ENCODE measurements around the gene HBA1.
"Not testable (repeated sequence)": the region's sequence is repeated elsewhere in the genome, so short reads cannot be mapped to it uniquely, and the experiment has no call there.

Gene HBA1

GRCh38 chr16:176477-177382 is at the start of gene HBA1:
Gene HBA1, plus strand, starts transcription at chr16:176680. Its CDS starts 37 bp downstream, at chr16:176717.
- not testable (repeated sequence) for DNase-seq

- DNase-seq, result no peak
Measured at GRCh38 chr16:129075-129474, 47.4 kb upstream of the HBA1 start.

GRCh38 chr16:130533-131173 is 45.8 kb upstream of the HBA1 start:
- no peak for DNase-seq

- DNase-seq, result no peak
Measured at GRCh38 chr16:132120-132519, 44.4 kb upstream of the HBA1 start.

- no peak for DNase-seq
Measured at GRCh38 chr16:133716-134115, 42.8 kb upstream of the HBA1 start.

- no peak for DNase-seq
Measured at GRCh38 chr16:138049-138417, 38.4 kb upstream of the HBA1 start.

GRCh38 chr16:140175-140857 is 36.2 kb upstream of the HBA1 start:
- DNase-seq, result no peak

GRCh38 chr16:142405-142967 is 34.0 kb upstream of the HBA1 start:
- no peak for DNase-seq

- no peak for DNase-seq
Measured at GRCh38 chr16:143047-143446, 33.4 kb upstream of the HBA1 start.

GRCh38 chr16:143456-143855 is 33.0 kb upstream of the HBA1 start:
- DNase-seq, result no peak

- no peak for DNase-seq
Measured at GRCh38 chr16:144797-145252, 31.7 kb upstream of the HBA1 start.

GRCh38 chr16:146646-147045 is 29.8 kb upstream of the HBA1 start:
- DNase-seq, result no peak

- no peak for DNase-seq
Measured at GRCh38 chr16:149024-149660, 27.3 kb upstream of the HBA1 start.

- no peak for DNase-seq
Measured at GRCh38 chr16:152141-153128, 24.0 kb upstream of the HBA1 start, which contains the start of gene HBZ. Gene HBZ, plus strand, starts transcription at chr16:152644. Its CDS starts 266 bp downstream, at chr16:152910.

- DNase-seq, result not testable (repeated sequence)
Measured at GRCh38 chr16:153129-153521, 23.4 kb upstream of the HBA1 start.

GRCh38 chr16:153550-154216 is 22.8 kb upstream of the HBA1 start:
- DNase-seq, result not testable (repeated sequence)

GRCh38 chr16:154217-155030 is 22.1 kb upstream of the HBA1 start:
- DNase-seq, result no peak

- DNase-seq, result no peak
Measured at GRCh38 chr16:155031-155398, 21.5 kb upstream of the HBA1 start.

- DNase-seq, result no peak
Measured at GRCh38 chr16:159136-159849, 17.2 kb upstream of the HBA1 start.

Data from NCI-H1092 (cell line).